ENCODE data around the gene ZNRF2. TPM values are rescaled to one million over a fixed set of nuclear protein-coding genes. Genes with fewer than 3 reads are reported as not detected.

Gene ZNRF2
- total RNA-seq, 1 donor from 2014 or later = 21.4 TPM

- Mint-ChIP-seq H3K4me3 (no peak overlapping the region), H3K36me3 (ENCODE audit: low read depth) (peaks cover 21% of the 10 kb centered on the region), H3K27ac (no peak overlapping the region), H3K4me1 (peaks cover 28% of the 10 kb centered on the region), H3K27me3 (no peaks in the 10 kb centered on the region), H3K9me3 (no peaks in the 10 kb centered on the region)
- ChIA-PET POLR2A (no interaction called here), CTCF (no interaction called here)
- intact Hi-C loops (cut with micrococcal nuclease) = no loop called here
- DNase-seq = no peak
- TF ChIP-seq CTCF (IDR thresholded peaks at IDR 0.05) = no peak
- no peak for ATAC-seq (ENCODE audit: low read depth)
Measured at GRCh38 chr7:30365621-30366020, 81.2 kb downstream of the ZNRF2 start.

GRCh38 chr7:30366606-30367005, 82.2 kb downstream of the ZNRF2 start:
- no peaks in the 10 kb centered on the region for H3K27me3 Mint-ChIP-seq
- no peak overlapping the region for H3K27ac Mint-ChIP-seq

GRCh38 chr7:30367561-30367960, 83.2 kb downstream of the ZNRF2 start:
- ATAC-seq (ENCODE audit: low read depth) = no peak
- CTCF ChIA-PET = no interaction called here
- intact Hi-C loops (cut with micrococcal nuclease) = no loop called here

More at GRCh38 chr7:30366606-30367005, 82.2 kb downstream of the ZNRF2 start:
- intact Hi-C loops (cut with micrococcal nuclease) = no loop called here
- Mint-ChIP-seq H3K9me3 (no peaks in the 10 kb centered on the region), H3K36me3 (ENCODE audit: low read depth) (peaks cover 17% of the 10 kb centered on the region), H3K4me3 (no peak overlapping the region), H3K4me1 (peaks cover 22% of the 10 kb centered on the region)
- ATAC-seq (ENCODE audit: low read depth) (no peak), DNase-seq (no peak)
- TF ChIP-seq CTCF (IDR thresholded peaks at IDR 0.05) = no peak
- ChIA-PET CTCF (no interaction called here), POLR2A (interaction anchor here (0.6 kb wide), 1 partner anchor 18 kb away, joined by 4 read pairs; no protein-coding TSS in a partner anchor)

GRCh38 chr7:30369879-30370278, 85.5 kb downstream of the ZNRF2 start:
- intact Hi-C loops (cut with micrococcal nuclease) = no loop called here

More at GRCh38 chr7:30367561-30367960, 83.2 kb downstream of the ZNRF2 start:
- Mint-ChIP-seq H3K27ac (no peak overlapping the region), H3K36me3 (ENCODE audit: low read depth) (peaks cover 27% of the 10 kb centered on the region), H3K4me3 (no peak overlapping the region), H3K9me3 (no peaks in the 10 kb centered on the region), H3K27me3 (no peaks in the 10 kb centered on the region), H3K4me1 (peaks cover 22% of the 10 kb centered on the region)
- POLR2A ChIA-PET = no interaction called here
- no peak for TF ChIP-seq CTCF (IDR thresholded peaks at IDR 0.05)
- DNase-seq = no peak

GRCh38 chr7:30371321-30371720, 86.9 kb downstream of the ZNRF2 start:
- no peak overlapping the region for H3K27ac Mint-ChIP-seq
- H3K36me3 Mint-ChIP-seq (ENCODE audit: low read depth) = peaks cover 18% of the 10 kb centered on the region
- intact Hi-C loops (cut with micrococcal nuclease) = no loop called here
- no peak overlapping the region for H3K4me3 Mint-ChIP-seq
- DNase-seq = no peak
- ATAC-seq (ENCODE audit: low read depth) = no peak
- CTCF ChIA-PET = no interaction called here
- POLR2A ChIA-PET = no interaction called here
- no peak for TF ChIP-seq CTCF (IDR thresholded peaks at IDR 0.05)
- H3K27me3 Mint-ChIP-seq = no peaks in the 10 kb centered on the region
- H3K9me3 Mint-ChIP-seq = no peaks in the 10 kb centered on the region
- H3K4me1 Mint-ChIP-seq = no peaks in the 10 kb centered on the region

More at GRCh38 chr7:30369879-30370278, 85.5 kb downstream of the ZNRF2 start:
- peaks cover 27% of the 10 kb centered on the region for H3K36me3 Mint-ChIP-seq (ENCODE audit: low read depth)
- ATAC-seq (ENCODE audit: low read depth) = no peak
- no peak for TF ChIP-seq CTCF (IDR thresholded peaks at IDR 0.05)
- ChIA-PET CTCF (interaction anchor here (0.7 kb wide), 1 partner anchor 196 kb away, joined by 3 read pairs; no protein-coding TSS in a partner anchor), POLR2A (no interaction called here)
- H3K27ac Mint-ChIP-seq = no peak overlapping the region
- no peaks in the 10 kb centered on the region for H3K9me3 Mint-ChIP-seq
- H3K4me1 Mint-ChIP-seq = peaks cover under 1% of the 10 kb centered on the region
- no peaks in the 10 kb centered on the region for H3K27me3 Mint-ChIP-seq
- no peak for DNase-seq
- H3K4me3 Mint-ChIP-seq = no peak overlapping the region
